ENCODE measurements around the gene IQGAP2. TPM values are rescaled to one million over a fixed set of nuclear protein-coding genes. Genes with fewer than 3 reads are reported as not detected.

Gene IQGAP2
- polyA plus RNA-seq, 1 donor from 2014 or later: 8.0 TPM

- peaks cover 0 to 3% (median 2%) of the 10 kb centered on the region in 3 donors for H3K4me1 Mint-ChIP-seq
- H3K36me3 Mint-ChIP-seq: peaks cover 6% of the 10 kb centered on the region
- H3K27me3 Mint-ChIP-seq: no peaks in the 10 kb centered on the region
- no peak overlapping the region for H3K4me3 Mint-ChIP-seq
- H3K9me3 Mint-ChIP-seq: no peaks in the 10 kb centered on the region
- no peak overlapping the region for H3K27ac Mint-ChIP-seq
These were observed 289.1 kb downstream of the IQGAP2 start for GRCh38 chr5:76692274-76692540.

- H3K36me3 Mint-ChIP-seq: peaks cover 6% of the 10 kb centered on the region
- H3K4me1 Mint-ChIP-seq: peaks cover 0 to 3% (median 2%) of the 10 kb centered on the region in 3 donors
- no peaks in the 10 kb centered on the region for H3K27me3 Mint-ChIP-seq
- H3K27ac Mint-ChIP-seq: no peak overlapping the region
- H3K9me3 Mint-ChIP-seq: peaks cover 0 to 1% (median 0%) of the 10 kb centered on the region in 3 donors
- H3K4me3 Mint-ChIP-seq: no peak overlapping the region
These were observed 289.6 kb downstream of the IQGAP2 start for GRCh38 chr5:76692651-76693050.

GRCh38 chr5:76693141-76693540, 290.1 kb downstream of the IQGAP2 start:
- peaks cover 0 to 2% (median 0%) of the 10 kb centered on the region in 3 donors for H3K9me3 Mint-ChIP-seq
- H3K36me3 Mint-ChIP-seq: peaks cover 6% of the 10 kb centered on the region
- no peak overlapping the region for H3K4me3 Mint-ChIP-seq
- no peaks in the 10 kb centered on the region for H3K27me3 Mint-ChIP-seq
- peaks cover 0 to 3% (median 2%) of the 10 kb centered on the region in 3 donors for H3K4me1 Mint-ChIP-seq
- H3K27ac Mint-ChIP-seq: no peak overlapping the region

- peaks cover 0 to 2% (median 0%) of the 10 kb centered on the region in 3 donors for H3K9me3 Mint-ChIP-seq
- H3K4me3 Mint-ChIP-seq: no peak overlapping the region
- H3K36me3 Mint-ChIP-seq: peaks cover 4% of the 10 kb centered on the region
- peaks cover 0 to 3% (median 2%) of the 10 kb centered on the region in 3 donors for H3K4me1 Mint-ChIP-seq
- no peak overlapping the region for H3K27ac Mint-ChIP-seq
- no peaks in the 10 kb centered on the region for H3K27me3 Mint-ChIP-seq
These were observed 291.2 kb downstream of the IQGAP2 start for GRCh38 chr5:76694317-76694716.

GRCh38 chr5:76695346-76695745, 292.3 kb downstream of the IQGAP2 start:
- H3K27ac Mint-ChIP-seq: no peak overlapping the region
- H3K9me3 Mint-ChIP-seq: peaks cover 0 to 2% (median 0%) of the 10 kb centered on the region in 3 donors
- H3K4me1 Mint-ChIP-seq: peaks cover 0 to 3% (median 2%) of the 10 kb centered on the region in 3 donors
- peaks cover 2% of the 10 kb centered on the region for H3K36me3 Mint-ChIP-seq
- H3K27me3 Mint-ChIP-seq: no peaks in the 10 kb centered on the region
- H3K4me3 Mint-ChIP-seq: no peak overlapping the region

- Mint-ChIP-seq H3K27me3 (no peaks in the 10 kb centered on the region), H3K36me3 (peaks cover 7% of the 10 kb centered on the region), H3K9me3 (peaks cover 0 to 2% (median 0%) of the 10 kb centered on the region in 3 donors), H3K4me1 (peaks cover 0 to 3% (median 2%) of the 10 kb centered on the region in 3 donors), H3K4me3 (no peak overlapping the region), H3K27ac (no peak overlapping the region)
These were observed 293.2 kb downstream of the IQGAP2 start for GRCh38 chr5:76696251-76696650.

GRCh38 chr5:76697670-76698069, 294.6 kb downstream of the IQGAP2 start:
- Mint-ChIP-seq H3K9me3 (peaks cover 0 to 2% (median 0%) of the 10 kb centered on the region in 3 donors), H3K27me3 (no peaks in the 10 kb centered on the region), H3K27ac (no peak overlapping the region), H3K4me1 (peaks cover 0 to 3% (median 0%) of the 10 kb centered on the region in 3 donors), H3K4me3 (no peak overlapping the region), H3K36me3 (peaks cover 10% of the 10 kb centered on the region)

GRCh38 chr5:76700571-76700970, 297.5 kb downstream of the IQGAP2 start:
- Mint-ChIP-seq H3K36me3 (peaks cover 12% of the 10 kb centered on the region), H3K27ac (no peak overlapping the region)

GRCh38 chr5:76701298-76701697, 298.2 kb downstream of the IQGAP2 start:
- no peak overlapping the region for H3K27ac Mint-ChIP-seq
- peaks cover 4 to 7% (median 6%) of the 10 kb centered on the region in 3 donors for H3K4me1 Mint-ChIP-seq
- peaks cover 12% of the 10 kb centered on the region for H3K36me3 Mint-ChIP-seq

More at GRCh38 chr5:76700571-76700970, 297.5 kb downstream of the IQGAP2 start:
- Mint-ChIP-seq H3K4me1 (peaks cover 1 to 5% (median 2%) of the 10 kb centered on the region in 3 donors), H3K27me3 (no peaks in the 10 kb centered on the region), H3K4me3 (no peak overlapping the region), H3K9me3 (peaks cover 0 to 2% (median 0%) of the 10 kb centered on the region in 3 donors)

GRCh38 chr5:76703707-76704106, 300.6 kb downstream of the IQGAP2 start:
- Mint-ChIP-seq H3K27me3 (no peaks in the 10 kb centered on the region), H3K9me3 (no peaks in the 10 kb centered on the region), H3K4me3 (no peak overlapping the region), H3K27ac (no peak overlapping the region), H3K4me1 (peaks cover 4 to 6% (median 6%) of the 10 kb centered on the region in 3 donors), H3K36me3 (peaks cover 12% of the 10 kb centered on the region)

More at GRCh38 chr5:76701298-76701697, 298.2 kb downstream of the IQGAP2 start:
- Mint-ChIP-seq H3K9me3 (peaks cover 0 to 2% (median 0%) of the 10 kb centered on the region in 3 donors), H3K4me3 (no peak overlapping the region), H3K27me3 (no peaks in the 10 kb centered on the region)

- Mint-ChIP-seq H3K4me3 (no peak overlapping the region), H3K27ac (peak overlapping the region in 1 of 3 donors; percentile 4), H3K27me3 (no peaks in the 10 kb centered on the region), H3K36me3 (peaks cover 12% of the 10 kb centered on the region), H3K4me1 (peaks cover 4 to 6% (median 6%) of the 10 kb centered on the region in 3 donors), H3K9me3 (no peaks in the 10 kb centered on the region)
These were observed 301.1 kb downstream of the IQGAP2 start for GRCh38 chr5:76704131-76704663.

- H3K4me3 Mint-ChIP-seq: no peak overlapping the region
- H3K27ac Mint-ChIP-seq: no peak overlapping the region
- no peaks in the 10 kb centered on the region for H3K27me3 Mint-ChIP-seq
- no peaks in the 10 kb centered on the region for H3K9me3 Mint-ChIP-seq
- peaks cover 4 to 6% (median 6%) of the 10 kb centered on the region in 3 donors for H3K4me1 Mint-ChIP-seq
- peaks cover 13% of the 10 kb centered on the region for H3K36me3 Mint-ChIP-seq
These were observed 302.5 kb downstream of the IQGAP2 start for GRCh38 chr5:76705574-76705973.

GRCh38 chr5:76709762-76710161, 306.7 kb downstream of the IQGAP2 start:
- H3K36me3 Mint-ChIP-seq: peaks cover 4% of the 10 kb centered on the region
- peaks cover 9 to 14% (median 10%) of the 10 kb centered on the region in 3 donors for H3K4me1 Mint-ChIP-seq
- H3K27me3 Mint-ChIP-seq: peaks cover 13% of the 10 kb centered on the region
- H3K27ac Mint-ChIP-seq: no peak overlapping the region
- no peak overlapping the region for H3K4me3 Mint-ChIP-seq
- peaks cover 0 to 2% (median 0%) of the 10 kb centered on the region in 3 donors for H3K9me3 Mint-ChIP-seq

GRCh38 chr5:76710991-76711390, 307.9 kb downstream of the IQGAP2 start:
- H3K4me1 Mint-ChIP-seq: peaks cover 4 to 17% (median 9%) of the 10 kb centered on the region in 3 donors
- peaks cover 4% of the 10 kb centered on the region for H3K36me3 Mint-ChIP-seq
- H3K4me3 Mint-ChIP-seq: peak overlapping the region in 1 of 4 donors; percentile 20
- no peak overlapping the region for H3K27ac Mint-ChIP-seq
- peaks cover 0 to 2% (median 0%) of the 10 kb centered on the region in 3 donors for H3K9me3 Mint-ChIP-seq
- peaks cover 21% of the 10 kb centered on the region for H3K27me3 Mint-ChIP-seq

- H3K9me3 Mint-ChIP-seq: peaks cover 0 to 2% (median 0%) of the 10 kb centered on the region in 3 donors
- H3K36me3 Mint-ChIP-seq: peaks cover 1% of the 10 kb centered on the region
- H3K27me3 Mint-ChIP-seq: peaks cover 43% of the 10 kb centered on the region
- H3K27ac Mint-ChIP-seq: no peak overlapping the region
- peaks cover 5 to 21% (median 14%) of the 10 kb centered on the region in 3 donors for H3K4me1 Mint-ChIP-seq
- H3K4me3 Mint-ChIP-seq: peak overlapping the region; percentile 79 to 93 (median 84)
These were observed 311.8 kb downstream of the IQGAP2 start for GRCh38 chr5:76714751-76715485.

- H3K27me3 Mint-ChIP-seq: peaks cover 43% of the 10 kb centered on the region
- H3K4me3 Mint-ChIP-seq: peak overlapping the region; percentile 79 to 93 (median 84)
- no peak overlapping the region for H3K27ac Mint-ChIP-seq
- H3K9me3 Mint-ChIP-seq: peaks cover 0 to 2% (median 0%) of the 10 kb centered on the region in 3 donors
- peaks cover 5 to 21% (median 14%) of the 10 kb centered on the region in 3 donors for H3K4me1 Mint-ChIP-seq
- peaks cover 1% of the 10 kb centered on the region for H3K36me3 Mint-ChIP-seq
These were observed 312.3 kb downstream of the IQGAP2 start for GRCh38 chr5:76715486-76715735.
